ENCODE measurements around the gene ZNF526.

Gene ZNF526

DNA sequence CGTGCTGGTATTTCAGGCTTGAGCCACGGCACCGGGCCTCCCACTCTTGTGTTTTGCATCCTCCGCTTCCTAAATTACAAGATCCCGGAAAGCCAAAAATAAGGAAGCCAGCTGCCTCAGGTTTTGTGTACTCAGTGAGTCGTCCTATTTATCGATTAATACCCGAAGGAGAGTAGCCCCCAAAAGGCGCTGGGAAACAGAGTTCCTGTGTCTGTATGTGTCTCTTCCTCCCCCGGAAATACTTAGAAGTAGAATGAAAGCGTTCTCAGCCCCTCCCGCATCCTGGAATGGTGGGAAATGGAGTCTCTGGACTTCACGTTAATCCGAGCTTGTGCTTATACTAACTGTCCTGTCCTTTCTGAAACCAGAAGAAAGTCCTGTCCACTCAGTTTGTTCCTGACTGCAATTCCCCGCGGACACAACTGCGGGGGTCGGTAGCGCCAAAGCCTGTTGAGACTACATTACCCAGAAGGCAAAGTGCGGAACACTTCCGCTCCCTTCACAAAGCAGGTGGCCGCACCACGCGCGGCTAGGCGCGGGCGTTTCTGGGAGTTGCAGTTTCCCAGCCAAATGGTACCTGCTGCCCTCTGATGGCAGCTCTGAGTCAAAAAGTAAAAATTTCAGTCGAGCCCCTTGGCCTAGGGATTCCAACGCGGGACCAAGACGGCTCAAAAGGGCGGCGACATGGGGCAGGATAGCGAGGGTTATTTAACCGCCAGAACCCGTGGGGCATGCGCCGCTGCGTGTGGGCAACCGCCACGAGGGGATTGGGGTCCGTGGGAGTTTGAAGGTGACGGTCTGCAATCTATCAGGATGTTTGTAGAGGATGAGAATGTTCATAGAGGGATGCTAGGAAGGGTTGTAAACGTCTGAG lies 24.5 kb downstream of the ZNF526 start:
- peak; percentile 89 for FAIRE-seq
- peak; percentile 88 for DNase-seq (ENCODE audit: insufficient read length, low spot score)

GRCh38 chr19:42245231-42245630 lies 25.1 kb downstream of the ZNF526 start:
- FAIRE-seq (no peak), DNase-seq (ENCODE audit: insufficient read length, low spot score) (no peak)

DNA sequence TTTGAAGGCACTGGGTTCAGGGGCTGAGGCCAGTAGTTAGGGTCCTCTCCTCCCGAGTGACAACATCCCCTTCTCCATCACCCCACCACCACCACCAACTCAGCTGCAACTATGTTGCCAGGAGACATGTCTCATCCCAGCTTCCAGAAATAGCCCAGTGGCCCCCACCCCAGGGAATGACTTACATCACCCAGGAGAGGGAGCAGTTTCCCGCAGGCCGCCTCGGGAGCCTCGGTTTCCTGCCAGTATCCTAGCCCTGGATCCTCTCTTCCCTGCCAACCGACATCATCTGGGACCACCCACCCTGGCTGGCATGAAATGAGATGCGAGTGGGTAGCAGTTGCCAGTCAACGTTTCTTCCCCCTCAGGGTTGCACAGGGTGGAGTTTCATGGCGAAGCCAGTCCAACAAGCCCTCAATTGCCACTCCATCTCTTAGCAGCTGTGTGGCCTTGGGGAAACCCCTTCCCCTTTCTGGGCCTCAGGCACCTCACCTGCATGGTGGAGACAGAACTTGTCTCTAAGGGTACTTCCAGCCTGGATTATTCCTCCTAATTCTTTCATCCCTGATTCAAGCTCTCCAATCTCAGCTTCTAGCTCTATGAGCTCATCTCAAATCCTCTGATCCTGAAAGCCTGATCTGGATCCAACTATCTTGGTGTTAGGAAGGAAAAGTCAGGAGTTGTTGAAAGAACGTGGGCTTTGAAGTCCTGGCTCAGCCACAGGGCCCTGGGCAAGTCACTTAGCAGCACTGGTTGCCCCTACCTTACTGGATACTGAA lies 26.2 kb downstream of the ZNF526 start:
- peak; percentile 57 for FAIRE-seq
- peak; percentile 58 for DNase-seq (ENCODE audit: insufficient read length, low spot score)

- FAIRE-seq (no peak), DNase-seq (ENCODE audit: insufficient read length, low spot score) (no peak)
Observed at GRCh38 chr19:42246922-42247639, 27.0 kb downstream of the ZNF526 start.

- no peak for DNase-seq (ENCODE audit: insufficient read length, low spot score)
- no peak for FAIRE-seq
Observed at GRCh38 chr19:42247640-42248199, 27.6 kb downstream of the ZNF526 start.

GRCh38 chr19:42248270-42249148 lies 28.4 kb downstream of the ZNF526 start:
- DNase-seq (ENCODE audit: insufficient read length, low spot score) (no peak), FAIRE-seq (no peak)

- no peak for DNase-seq (ENCODE audit: insufficient read length, low spot score)
- no peak for FAIRE-seq
Observed at GRCh38 chr19:42249149-42249750, 29.1 kb downstream of the ZNF526 start.

DNA sequence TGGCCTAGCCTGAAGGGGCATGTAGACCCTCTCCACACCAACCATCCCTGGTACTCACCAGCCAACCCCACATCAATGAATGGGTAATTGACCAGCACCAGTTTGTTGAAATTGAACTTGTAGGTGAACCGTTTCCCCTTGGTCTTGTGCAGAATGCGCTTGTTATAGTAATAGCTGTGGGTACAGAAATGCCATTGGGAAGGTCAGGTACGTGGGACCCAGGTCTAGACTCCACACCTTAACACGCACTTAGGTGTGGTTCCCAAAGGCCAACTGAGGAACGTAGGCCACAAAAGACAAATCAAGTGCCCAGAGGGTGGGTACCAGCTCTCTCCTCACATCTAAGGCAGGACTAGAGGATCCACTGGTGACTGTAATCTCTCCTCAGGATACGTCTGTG lies 29.7 kb downstream of the ZNF526 start:
- no peak for FAIRE-seq
- DNase-seq (ENCODE audit: insufficient read length, low spot score) = no peak

- no peak for FAIRE-seq
- DNase-seq (ENCODE audit: insufficient read length, low spot score) = no peak
Observed at GRCh38 chr19:42250183-42250665, 30.1 kb downstream of the ZNF526 start.

DNA sequence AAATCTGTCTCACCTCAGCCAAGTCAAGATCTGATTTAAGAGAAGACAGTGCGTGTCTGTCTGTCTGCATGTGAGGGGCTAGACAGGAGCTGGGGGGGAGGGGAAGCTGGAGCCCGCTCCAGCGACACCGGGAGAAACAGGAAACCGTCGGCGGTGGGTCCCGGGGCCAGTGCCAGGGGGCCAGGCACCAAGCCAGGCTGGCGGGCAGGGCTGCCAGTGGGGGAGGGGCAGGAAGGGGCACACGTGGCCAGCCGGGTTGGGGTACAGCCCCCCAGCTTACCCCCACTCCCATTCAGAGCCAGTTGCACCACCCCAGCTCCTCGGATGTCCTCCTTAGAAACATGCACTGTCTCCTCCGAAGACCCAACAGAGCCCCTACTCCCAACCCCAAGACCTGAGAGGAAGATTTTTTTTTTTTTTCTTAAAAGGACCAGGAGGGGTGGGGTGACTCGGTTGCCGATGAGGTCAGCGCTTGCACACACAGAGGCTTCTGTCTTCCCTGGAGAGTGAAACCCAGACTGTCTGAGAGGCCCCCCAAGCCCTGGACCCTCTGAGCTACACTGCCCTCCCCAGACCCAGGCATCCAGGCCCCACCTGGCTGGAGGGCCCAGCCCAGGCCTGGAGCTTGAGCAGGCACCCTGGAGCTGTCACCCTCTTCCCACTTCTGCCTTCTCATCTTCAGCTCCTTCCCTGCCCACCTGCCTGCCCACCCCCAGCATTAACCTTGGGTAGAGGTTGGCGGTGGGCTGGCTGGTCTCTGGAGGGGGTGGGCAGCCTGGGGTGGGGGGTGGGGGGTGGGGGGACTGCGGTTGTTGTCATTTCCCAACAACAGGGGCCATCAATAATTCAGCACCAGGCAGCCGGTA lies 30.8 kb downstream of the ZNF526 start:
- FAIRE-seq = no peak
- DNase-seq (ENCODE audit: insufficient read length, low spot score) = no peak

- FAIRE-seq = no peak
- DNase-seq (ENCODE audit: insufficient read length, low spot score) = no peak
Observed at GRCh38 chr19:42251572-42252358, 31.7 kb downstream of the ZNF526 start.

- FAIRE-seq (no peak), DNase-seq (ENCODE audit: insufficient read length, low spot score) (no peak)
Observed at GRCh38 chr19:42252365-42253244, 32.5 kb downstream of the ZNF526 start.

GRCh38 chr19:42253245-42254088 lies 33.4 kb downstream of the ZNF526 start:
- DNase-seq (ENCODE audit: insufficient read length, low spot score) = peak; percentile 53
- FAIRE-seq = peak; percentile 60

- DNase-seq (ENCODE audit: insufficient read length, low spot score) = no peak
- peak; percentile 72 for FAIRE-seq
Observed at GRCh38 chr19:42254089-42254849, 34.2 kb downstream of the ZNF526 start.
